NCI-H510A (cell line): Measurements from ENCODE around the gene CARD9.
"Not testable (repeated sequence)": the region's sequence is repeated elsewhere in the genome, so short reads cannot be mapped to it uniquely, and the experiment has no call there.

Experiments used
- DNase-seq: peaks from one replicate; lab custom pipeline; 2025; lab: John Stamatoyannopoulos, UW

The CARD9 gene

DNA sequence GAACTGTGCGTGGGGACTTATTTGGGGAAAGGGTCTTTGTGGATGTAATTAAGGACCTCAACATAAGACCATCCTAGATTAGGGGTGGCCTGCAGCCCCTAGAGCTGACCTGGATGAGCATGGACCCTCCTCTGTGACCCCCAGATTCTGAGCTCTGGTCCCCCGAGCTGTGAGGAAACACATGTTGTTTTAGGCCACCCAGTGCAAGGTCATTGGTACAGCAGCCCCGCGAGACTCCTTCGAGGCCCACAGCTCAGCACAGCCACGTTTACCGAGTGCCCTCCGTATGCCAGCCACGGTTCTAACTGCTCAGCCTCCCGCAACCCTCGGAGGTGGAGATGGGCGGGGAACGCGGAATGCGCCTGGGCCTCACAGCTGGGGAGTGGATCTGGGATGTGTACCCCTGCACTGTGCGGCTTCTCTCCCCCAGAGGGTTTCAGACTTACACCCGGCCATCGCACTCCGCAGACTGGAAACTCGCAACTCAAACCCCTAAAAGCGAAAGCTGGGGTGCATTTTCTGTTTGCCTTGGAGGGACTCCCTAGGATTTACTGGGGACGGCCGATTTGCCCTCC, 50.6 kb downstream of the CARD9 start:
- no peak for DNase-seq

DNA sequence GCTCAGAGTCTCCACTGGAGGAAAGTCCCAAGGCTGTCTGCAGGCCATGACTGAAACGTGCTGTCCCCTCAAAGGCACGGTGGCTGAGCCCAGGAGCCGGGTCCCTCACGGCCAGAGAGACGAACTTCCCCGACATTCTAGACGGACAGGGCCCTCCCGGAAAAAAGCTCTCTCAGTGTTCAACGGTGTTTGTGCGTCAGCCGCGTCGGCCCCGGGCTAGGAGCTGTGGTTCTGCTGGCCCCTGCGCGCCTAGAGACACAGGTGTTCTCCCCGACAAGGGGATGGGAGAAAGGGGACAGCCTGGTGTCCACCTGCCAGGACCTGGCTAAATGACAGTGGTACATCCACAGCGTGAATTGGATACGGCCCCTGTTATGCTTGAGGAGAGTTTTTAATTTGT, 51.9 kb downstream of the CARD9 start:
- no peak for DNase-seq

DNA sequence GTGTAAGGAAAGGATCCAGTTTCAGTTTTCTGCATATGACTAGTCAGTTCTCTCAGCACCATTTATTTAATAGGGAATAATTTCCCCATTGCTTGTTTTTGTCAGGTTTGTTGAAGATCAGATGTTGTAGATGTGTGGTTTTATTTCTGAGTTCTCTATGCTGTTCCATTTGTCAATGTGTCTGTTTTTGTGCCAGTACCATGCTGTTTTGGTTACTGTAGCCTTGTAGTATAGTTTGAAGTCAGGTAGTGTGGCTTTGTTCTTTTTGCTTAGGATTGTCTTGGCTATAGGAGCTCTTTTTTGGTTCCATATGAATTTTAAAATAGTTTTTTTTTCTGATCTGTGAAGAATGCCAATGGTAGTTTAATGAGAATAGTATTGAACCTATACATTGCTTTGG, 52.5 kb downstream of the CARD9 start:
- not testable (repeated sequence) for DNase-seq

DNA sequence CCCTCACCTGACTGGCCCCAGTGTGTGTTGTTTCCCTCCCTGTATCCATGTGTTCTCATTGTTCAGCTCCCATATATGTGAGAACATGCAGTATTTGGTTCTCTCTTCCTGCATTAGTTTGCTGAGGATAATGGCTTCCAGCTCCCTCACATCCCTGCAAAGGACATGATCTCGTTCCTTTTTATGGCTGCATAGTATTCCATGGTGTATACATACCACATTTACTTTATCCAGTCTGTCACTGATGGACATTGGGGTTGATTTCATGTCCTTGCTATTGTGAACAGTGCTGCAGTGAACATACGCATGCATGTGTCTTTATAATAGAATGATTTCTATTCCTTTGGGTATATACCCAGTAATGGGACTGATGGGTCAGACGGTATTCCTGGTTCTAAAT, 53.5 kb downstream of the CARD9 start:
- not testable (repeated sequence) for DNase-seq

DNA sequence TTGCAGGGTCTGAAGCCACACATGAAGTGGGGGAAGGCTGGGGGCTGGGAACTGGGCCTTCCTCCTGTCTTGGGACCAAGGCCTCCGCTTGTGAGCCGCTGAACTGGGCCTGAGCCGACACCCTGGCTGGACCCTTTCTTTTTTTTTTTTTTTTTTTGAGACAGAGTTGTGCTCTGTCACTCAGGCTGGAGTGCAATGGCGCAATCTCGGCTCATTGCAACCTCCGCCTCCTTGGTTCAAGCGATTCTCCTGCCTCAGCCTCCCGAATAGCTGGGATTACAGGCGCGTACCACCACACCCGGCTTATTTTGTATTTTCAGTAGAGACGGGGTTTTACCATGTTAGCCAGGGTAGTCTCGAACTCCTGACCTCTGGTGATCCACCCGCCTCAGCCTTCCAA, 54.2 kb downstream of the CARD9 start:
- not testable (repeated sequence) for DNase-seq

DNA sequence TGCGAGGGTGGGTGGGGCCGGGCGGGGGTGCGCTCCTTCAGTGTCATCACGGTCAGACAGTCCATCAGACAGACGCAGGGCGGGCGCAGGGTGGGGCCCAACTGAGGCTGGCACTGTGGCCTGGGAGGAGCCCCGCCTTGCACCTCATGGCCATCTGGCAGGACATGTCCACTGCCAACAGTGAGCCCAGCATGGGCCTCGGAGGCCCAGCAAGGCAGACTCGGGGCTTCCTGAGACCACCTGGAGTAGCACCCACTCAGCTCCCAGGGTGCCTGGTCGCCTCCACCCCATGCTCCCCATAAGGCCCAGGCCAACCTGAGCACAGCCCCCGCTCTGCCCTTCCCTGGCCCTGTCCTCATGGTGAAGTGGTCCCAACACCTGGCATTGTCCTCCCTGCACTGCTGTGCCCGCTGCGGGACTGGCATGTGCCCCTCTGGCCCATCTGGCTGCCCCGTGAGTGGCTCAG, 54.7 kb downstream of the CARD9 start:
- DNase-seq: no peak

DNA sequence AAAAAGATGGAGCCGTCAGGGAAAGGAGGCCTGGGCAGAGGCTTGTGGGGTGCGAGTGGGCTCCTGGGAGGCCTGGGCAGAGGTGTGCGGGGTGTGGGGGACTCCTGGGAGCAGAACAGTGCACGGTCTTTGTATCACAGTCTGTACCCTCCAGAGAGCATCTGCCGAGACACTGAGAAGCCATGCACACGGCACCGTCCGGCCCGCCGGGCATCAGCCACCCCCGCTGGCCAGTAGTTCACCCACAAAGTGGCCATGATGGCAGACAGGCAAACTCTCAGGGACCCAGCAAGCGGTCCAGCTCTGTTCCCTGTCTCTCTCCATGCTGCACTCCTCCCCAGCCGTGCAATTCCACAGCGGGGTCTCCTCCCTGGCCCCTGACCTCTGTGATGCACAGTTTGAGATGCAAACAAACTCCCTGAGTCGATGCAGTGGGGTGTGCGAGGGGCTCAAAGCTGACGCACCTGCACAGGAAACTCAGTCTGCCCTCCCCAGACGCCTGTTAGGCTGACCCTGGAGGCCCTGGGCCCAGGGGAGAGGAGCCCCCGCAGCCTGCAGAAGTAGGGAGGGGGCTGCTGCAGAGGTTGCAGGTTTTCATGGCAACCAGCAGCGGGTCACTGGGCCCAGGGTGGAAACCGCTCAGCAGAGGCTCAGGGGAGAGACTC, 55.2 kb downstream of the CARD9 start:
- no peak for DNase-seq

DNA sequence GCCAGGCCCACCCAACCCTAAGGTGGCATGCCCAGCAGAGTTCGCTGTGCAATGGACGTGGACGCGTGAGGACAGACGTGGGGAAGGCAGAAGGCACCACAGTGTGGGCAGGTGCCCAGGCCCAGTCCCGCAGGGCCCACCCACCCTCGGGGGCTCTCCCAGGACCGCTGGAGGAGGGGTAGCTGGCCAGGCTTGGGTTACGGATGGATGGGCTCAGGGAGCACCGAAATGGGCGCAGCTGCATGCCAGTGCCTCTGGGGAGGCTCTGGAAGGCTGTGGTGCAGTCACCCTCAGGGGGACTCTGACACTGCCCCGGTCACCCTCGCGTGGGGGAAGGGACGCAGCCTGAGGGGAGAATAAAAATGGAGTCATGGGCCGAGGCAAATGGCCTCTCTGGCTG, 55.8 kb downstream of the CARD9 start:
- no peak for DNase-seq

DNA sequence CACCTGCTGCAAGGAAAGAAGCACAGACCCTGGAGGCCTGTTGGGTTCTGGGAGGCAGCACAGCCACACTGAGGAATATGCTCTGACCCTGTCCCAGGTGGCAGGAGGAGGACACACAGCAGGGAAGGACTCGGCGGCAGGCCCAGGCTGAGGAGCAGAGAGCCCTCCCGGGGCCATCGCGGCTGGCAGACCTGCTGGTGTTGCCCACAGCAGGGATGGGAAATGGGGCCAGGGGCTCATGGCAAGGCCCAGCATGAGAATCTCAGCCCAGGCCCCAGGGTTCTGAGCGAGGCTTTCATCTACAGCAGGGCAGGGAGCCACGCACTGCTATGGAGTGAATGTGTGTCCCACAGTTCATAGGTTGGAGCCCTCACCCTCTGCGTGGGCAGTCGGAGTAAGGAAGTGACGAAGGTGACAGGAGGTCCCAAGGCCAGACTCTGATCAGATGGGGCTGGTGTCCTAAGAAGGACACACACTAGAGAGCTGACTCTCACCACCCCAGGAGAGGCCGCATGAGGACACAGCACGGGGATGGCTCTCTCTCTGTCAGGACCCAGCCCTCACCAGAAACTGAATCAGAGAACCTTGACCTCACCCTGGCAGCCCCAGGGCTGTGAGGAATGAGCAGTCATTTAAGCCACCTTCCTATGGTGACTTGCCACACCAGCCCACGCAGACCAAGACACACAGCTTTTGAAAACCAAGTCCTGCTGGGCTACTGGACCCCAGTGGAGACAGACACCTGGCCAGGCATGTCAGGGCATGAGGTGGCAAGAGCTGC, 56.4 kb downstream of the CARD9 start:
- no peak for DNase-seq

DNA sequence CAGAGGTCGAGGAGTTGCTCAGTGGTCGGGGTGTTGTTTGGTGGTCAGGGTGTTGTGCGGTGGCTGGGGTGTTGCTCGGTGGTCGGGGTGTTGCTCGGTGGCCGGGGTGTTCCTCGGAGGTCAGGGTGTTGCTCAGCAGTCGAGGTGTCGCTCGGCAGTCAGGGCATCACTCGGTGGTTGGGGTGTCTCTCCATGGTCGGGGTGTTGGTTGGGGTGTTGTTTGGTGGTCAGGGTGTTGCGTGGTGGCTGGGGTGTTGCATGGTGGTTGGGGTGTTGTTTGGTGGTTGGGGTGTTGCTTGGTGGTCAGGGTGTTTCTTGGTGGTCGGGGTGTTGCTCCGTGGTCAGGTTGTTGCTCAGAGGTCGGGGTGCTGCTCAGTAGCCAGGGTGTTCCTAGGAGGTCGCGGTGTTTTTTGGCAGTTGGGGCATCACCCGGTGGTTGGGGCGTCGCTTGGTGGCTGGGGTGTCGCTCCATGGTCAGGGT, 57.2 kb downstream of the CARD9 start:
- DNase-seq: no peak

DNA sequence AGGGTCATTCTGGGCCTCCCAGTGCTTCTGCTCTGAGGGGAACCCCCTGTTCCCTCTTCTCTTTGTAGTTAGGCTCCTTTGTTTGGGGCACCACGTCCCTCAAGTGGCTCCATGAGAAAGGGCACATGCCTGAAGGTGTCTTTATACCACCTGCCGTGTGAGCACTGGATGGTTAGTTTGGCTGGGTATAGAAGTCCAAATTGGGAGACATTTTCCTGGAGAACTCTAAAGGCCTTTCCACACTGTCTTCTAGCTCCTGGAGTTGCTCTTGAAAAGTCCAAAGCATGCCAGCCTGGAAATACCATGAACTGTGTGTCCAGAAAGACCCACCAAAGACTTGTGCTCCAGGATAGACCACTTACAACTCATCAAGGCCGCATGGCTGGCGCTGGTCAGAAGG, 58.5 kb downstream of the CARD9 start:
- DNase-seq: no peak

DNA sequence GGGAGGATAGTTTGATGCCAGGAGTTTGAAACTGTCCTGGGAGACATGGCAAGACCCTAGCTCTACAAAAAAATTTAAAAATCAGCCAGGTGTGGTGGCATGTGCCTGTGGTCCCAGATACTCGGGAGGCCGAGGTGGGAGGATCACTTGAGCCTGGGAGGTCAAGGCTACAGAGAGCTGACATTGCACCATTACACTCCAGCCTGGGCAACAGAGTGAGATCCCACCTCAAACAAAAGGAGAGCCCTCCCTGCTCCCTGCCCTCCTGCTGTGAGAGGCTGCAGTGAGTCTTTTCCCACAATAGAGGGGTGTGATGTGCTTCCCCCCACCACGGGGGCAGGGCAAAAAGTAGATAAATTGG, 59.4 kb downstream of the CARD9 start:
- no peak for DNase-seq
